Measurements from ENCODE around the gene FBXO24. TPM values are rescaled to one million over a fixed set of nuclear protein-coding genes. Genes with fewer than 3 reads are reported as not detected.

FBXO24 gene
- total and polyA plus RNA-seq, 10 of the 15 experiments (the other 5 are each of a cell fraction or from before 2014, with no cell fraction given) = 0.11 to 0.96 (median 0.27) TPM; not detected in 4

DNA sequence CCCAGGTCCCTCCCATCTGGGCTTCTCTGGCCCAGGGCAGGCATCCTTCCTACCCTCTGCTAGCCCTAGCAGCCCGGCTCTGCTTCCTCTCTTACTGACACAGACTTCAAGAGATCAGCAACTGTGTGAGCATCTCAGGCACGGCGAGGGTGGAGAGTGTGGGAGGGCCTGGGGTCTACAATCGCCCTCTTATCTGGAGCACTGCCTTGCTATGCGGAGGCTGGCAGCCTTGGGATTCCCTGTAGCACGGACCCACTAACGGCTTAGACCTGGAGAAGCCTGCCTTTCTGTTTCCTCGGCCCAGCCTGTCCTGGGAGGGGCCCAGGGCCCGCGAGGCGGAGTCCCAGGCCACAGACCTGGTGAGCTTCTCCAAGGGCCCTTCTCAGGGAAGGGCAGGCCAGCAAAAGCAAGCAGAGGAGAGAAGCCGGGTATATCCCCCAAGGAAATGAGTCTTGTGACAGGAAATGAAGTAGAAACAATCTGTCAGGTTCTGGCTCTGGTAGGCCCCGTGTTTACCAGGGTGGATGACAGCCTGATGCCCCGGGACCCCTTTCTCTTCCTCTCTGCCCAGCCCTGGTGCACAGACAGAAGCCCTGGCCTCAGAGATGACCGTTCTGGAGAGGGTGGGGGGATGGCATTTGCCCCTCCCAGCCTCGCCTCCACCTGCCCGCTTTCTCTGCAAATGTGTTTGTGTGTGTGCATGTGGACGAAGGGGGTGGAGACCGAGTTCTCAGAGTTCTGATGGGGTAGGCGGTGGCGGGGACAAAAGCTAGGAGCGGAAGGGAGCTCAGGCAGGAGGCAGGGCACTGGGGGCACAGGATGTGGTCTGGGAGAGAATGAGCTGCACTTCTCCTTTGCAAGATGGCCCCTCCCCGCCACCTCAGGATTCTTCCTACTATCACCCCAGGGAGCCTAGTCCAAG, 2.7 kb upstream of the FBXO24 start:
- BruUV-seq (replicated peaks) = TSS peak; percentile 23
- ATAC-seq = peak; percentile 33
- peaks cover 10 to 11% of the 10 kb centered on the region in 2 experiments for H3K36me3 ChIP-seq (ENCODE audit: control insufficient read depth in 2 of 2, insufficient read depth in 2 of 2, low read length in 1 of 2)
- RAD21 ChIA-PET (ENCODE audit: unreplicated experiment) = interaction anchor here (0.5 to 4.2 kb wide), 15 partner anchors 14 to 1472 kb away, joined by 3 to 21 read pairs (median 5); partner anchors contain the start of genes AGFG2, MEPCE, MOSPD3 and ZCWPW1
- WGBS (ENCODE audit: insufficient coverage, insufficient replicate concordance, low lambda C conversion rate, missing lambda C conversion rate) = 7% methylated on average over 23 of the region's 23 CpGs
- POLR2A ChIA-PET = interaction anchor here (0.8 to 4.3 kb wide), 14 partner anchors 13 to 155 kb away, joined by 3 to 47 read pairs (median 5); partner anchors contain the start of genes AGFG2, GNB2, MOSPD3 and ZCWPW1
- DNase-seq (ENCODE audit: low read depth, low spot score) = peak; percentile 44
- H3K4me3 ChIP-seq = peak overlapping the region; percentile 83
- H2AFZ ChIP-seq (ENCODE audit: control insufficient read depth, low read depth, low read length) = peak overlapping the region; percentile 71
- CTCF ChIA-PET = interaction anchor here (0.7 to 11.6 kb wide), 11 partner anchors 12 to 269 kb away, joined by 3 to 190 read pairs (median 5); partner anchors contain the start of genes GIGYF1, MOSPD3, POP7 and SLC12A9
- in situ Hi-C loops (cut with MboI) (no loop called here), intact Hi-C loops (cut with micrococcal nuclease; ENCODE audit: unreplicated experiment) (no loop called here)
- peak overlapping the region; percentile 90 for H3K27ac ChIP-seq (ENCODE audit: control insufficient read depth, insufficient read depth)
- H3K4me2 ChIP-seq (ENCODE audit: control insufficient read depth, insufficient read depth) = peak overlapping the region; percentile 98
- no peaks in the 10 kb centered on the region for H3K27me3 ChIP-seq (replicated peaks in 1 of 2; ENCODE audit: control insufficient read depth in 2 of 2, insufficient read depth in 2 of 2, low read length in 1 of 2)
- peaks cover 32% of the 10 kb centered on the region for H3K79me2 ChIP-seq (ENCODE audit: control insufficient read depth, insufficient read depth, low read length)
- H4K20me1 ChIP-seq (ENCODE audit: control insufficient read depth, insufficient read depth) = no peaks in the 10 kb centered on the region
- no peak for FAIRE-seq
- H3K4me1 ChIP-seq (ENCODE audit: control insufficient read depth, insufficient read depth, low read length) = peaks cover 24% of the 10 kb centered on the region
- H3K9me3 ChIP-seq (replicated peaks; ENCODE audit: control insufficient read depth, insufficient read depth, low read length) = no peaks in the 10 kb centered on the region
- peak overlapping the region; percentile 85 for H3K9ac ChIP-seq (ENCODE audit: control insufficient read depth, insufficient read depth, low read length)
- SMC1A ChIA-PET (ENCODE audit: uncharacterized antibody, unreplicated experiment) = interaction anchor here (1.0 to 4.6 kb wide), 9 partner anchors 14 to 123 kb away, joined by 3 to 19 read pairs (median 4); partner anchors contain the start of genes POP7 and TSC22D4
- TF ChIP-seq EED (IDR thresholded peaks at IDR 0.05; ENCODE audit: low read depth) = peak; percentile 79
- peak; percentile 57 for TF ChIP-seq POLR2A (IDR thresholded peaks at IDR 0.05; ENCODE audit: low read depth, low read length)
- 0 out of 2 replicates have a peak, but pooled peaks have one; percentile 33 for TF ChIP-seq RAD51 (IDR thresholded peaks at IDR 0.05)
- TF ChIP-seq TCF3 (IDR thresholded peaks at IDR 0.05; ENCODE audit: borderline replicate concordance, insufficient read depth, low read depth, low read length) = no peak
- peak; percentile 53; the same call in 1 of the 2 replicates for TF ChIP-seq YY1 (IDR thresholded peaks at IDR 0.05; ENCODE audit: low read depth, low read length)
- no peak for TF ChIP-seq MYC (IDR thresholded peaks at IDR 0.05; ENCODE audit: insufficient read depth, insufficient read length, insufficient replicate concordance, low read length, severe bottlenecking)
- TF ChIP-seq, protein P1, sequence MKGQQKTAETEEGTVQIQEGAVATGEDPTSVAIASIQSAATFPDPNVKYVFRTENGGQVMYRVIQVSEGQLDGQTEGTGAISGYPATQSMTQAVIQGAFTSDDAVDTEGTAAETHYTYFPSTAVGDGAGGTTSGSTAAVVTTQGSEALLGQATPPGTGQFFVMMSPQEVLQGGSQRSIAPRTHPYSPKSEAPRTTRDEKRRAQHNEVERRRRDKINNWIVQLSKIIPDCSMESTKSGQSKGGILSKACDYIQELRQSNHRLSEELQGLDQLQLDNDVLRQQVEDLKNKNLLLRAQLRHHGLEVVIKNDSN (IDR thresholded peaks at IDR 0.05; ENCODE audit: borderline replicate concordance, extremely low read length, insufficient read depth, low read depth, low read length) = no peak
- no peak for TF ChIP-seq E2F4 (IDR thresholded peaks at IDR 0.05; ENCODE audit: low read depth, low read length)
- peak; percentile 82 for TF ChIP-seq NBN (IDR thresholded peaks at IDR 0.05)
- no peak for TF ChIP-seq E2F8 (IDR thresholded peaks at IDR 0.05; ENCODE audit: low read depth, partially characterized antibody)
- TF ChIP-seq BHLHE40 (IDR thresholded peaks at IDR 0.05; ENCODE audit: borderline replicate concordance in 1 of 2, low read depth in 2 of 2, low read length in 1 of 2) = peak; percentile 35 to 46; a peak in 2 of 4 replicates
- TF ChIP-seq SMARCA5 (IDR thresholded peaks at IDR 0.05) = peak; percentile 42; the same call in 1 of the 2 replicates
- peak; percentile 54 for TF ChIP-seq MEF2B (IDR thresholded peaks at IDR 0.05; ENCODE audit: partially characterized antibody, poor library complexity, severe bottlenecking)
- peak; percentile 41 for TF ChIP-seq MTA2 (IDR thresholded peaks at IDR 0.05; ENCODE audit: low read depth)

Measured in GM12878 (cell line).